ENCODE data around the gene ZNF598.

The ZNF598 gene

DNA sequence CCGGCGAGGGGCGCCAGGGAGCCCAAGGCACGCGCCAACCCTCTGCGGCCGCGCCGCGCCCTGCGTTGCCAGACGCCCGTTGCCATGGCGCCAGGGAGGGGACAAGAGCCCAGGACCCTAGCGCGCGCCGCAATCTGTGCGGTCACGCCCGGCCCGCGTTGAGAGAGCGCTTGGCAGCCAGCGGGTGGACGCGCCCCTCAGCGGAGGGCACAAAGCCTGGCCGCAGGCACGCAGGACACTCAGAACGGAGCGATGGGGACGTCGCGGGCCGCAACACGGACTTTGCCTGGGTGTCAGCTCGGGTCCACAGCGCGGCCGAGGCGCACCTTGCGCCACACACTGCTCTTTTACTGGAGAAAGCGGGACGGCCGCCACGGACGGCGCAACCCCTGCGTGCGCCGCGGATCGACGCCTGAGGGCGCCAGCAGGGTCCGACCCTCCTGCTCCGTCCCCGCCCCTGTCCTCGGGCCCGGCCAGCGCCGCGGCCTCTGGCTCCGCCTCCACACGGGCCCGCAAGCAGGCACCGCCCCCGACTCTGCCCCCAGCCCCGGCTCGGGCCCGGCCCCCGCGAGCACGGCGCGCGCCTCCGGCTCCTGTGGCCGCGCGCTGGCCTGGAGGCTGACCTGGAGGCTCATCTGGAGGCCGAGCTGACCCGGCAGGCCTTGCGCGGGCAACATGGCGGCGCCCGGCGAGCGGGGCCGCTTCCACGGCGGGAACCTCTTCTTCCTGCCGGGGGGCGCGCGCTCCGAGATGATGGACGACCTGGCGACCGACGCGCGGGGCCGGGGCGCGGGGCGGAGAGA, 25.9 kb downstream of the ZNF598 start, which contains the start of gene GFER:
Gene GFER (plus strand): TSS at position 650 of the 803 bp plus-strand sequence. CDS start 26 bp downstream, at position 676.
- peaks cover 25 to 34% (median 28%) of the 10 kb centered on the region in 11 experiments for H3K36me3 ChIP-seq
- H4K20me1 ChIP-seq: peaks cover 0 to 77% (median 57%) of the 10 kb centered on the region in 11 experiments; a peak in 19 of 22 replicates
- peaks cover 53 to 72% (median 66%) of the 10 kb centered on the region in 11 experiments for H3K27me3 ChIP-seq
- peak within 1 kb of the TSS; percentile 96 to 99 (median 98) for H3K4me2 ChIP-seq
- peak within 1 kb of the TSS; percentile 84 to 94 (median 91) for H3K9ac ChIP-seq
- peak within 1 kb of the TSS; percentile 71 to 87 (median 81) for H3K4me3 ChIP-seq
- peaks cover 18 to 43% (median 27%) of the 10 kb centered on the region in 10 experiments for H3K4me1 ChIP-seq
- H3K27ac ChIP-seq: peak within 1 kb of the TSS; percentile 72 to 90 (median 82)
- H3K9me3 ChIP-seq (replicated peaks in 1 of 11): no peaks in the 10 kb centered on the region
- TF ChIP-seq Cebpa-rat (IDR thresholded peaks at IDR 0.05): no peak

DNA sequence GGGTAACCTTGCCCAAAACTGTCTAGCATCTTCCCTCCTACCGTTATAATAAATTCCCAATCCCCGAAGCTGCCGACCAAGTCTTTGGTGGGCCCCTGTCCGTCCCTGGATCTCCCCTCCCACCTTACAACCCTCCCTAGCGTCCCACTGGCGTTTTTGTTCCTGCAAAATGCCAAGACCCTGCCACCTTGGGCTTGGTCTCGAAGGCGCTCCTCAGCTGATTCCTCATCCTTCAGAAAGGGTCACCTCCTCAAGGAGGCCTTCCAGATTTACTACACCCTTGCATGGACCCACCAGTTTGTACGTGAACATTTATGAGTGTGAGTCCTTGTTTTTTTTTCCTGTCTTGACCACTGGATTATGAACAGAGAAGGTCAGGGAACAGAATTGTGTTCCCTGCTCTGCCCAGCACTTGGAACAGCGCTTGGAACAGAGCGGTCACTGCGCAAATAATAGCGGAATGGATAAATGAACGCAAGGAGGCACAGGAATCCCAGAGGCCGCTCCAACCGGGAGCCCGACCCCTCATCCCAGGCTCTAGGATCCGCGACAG, 26.6 kb downstream of the ZNF598 start:
- peaks cover 56 to 72% (median 66%) of the 10 kb centered on the region in 11 experiments for H3K27me3 ChIP-seq
- H3K27ac ChIP-seq: no peak overlapping the region
- peak overlapping the region; percentile 91 to 99 (median 97) for H3K4me2 ChIP-seq
- no peaks in the 10 kb centered on the region for H3K9me3 ChIP-seq (replicated peaks in 1 of 11)
- TF ChIP-seq Cebpa-rat (IDR thresholded peaks at IDR 0.05): no peak
- H3K9ac ChIP-seq: peak overlapping the region; percentile 84 to 94 (median 91); a peak in 21 of 22 replicates
- peaks cover 18 to 43% (median 27%) of the 10 kb centered on the region in 10 experiments for H3K4me1 ChIP-seq
- H4K20me1 ChIP-seq: peaks cover 0 to 81% (median 63%) of the 10 kb centered on the region in 11 experiments; a peak in 19 of 22 replicates
- peak overlapping the region; percentile 71 to 87 (median 81) for H3K4me3 ChIP-seq
- peaks cover 32 to 41% (median 35%) of the 10 kb centered on the region in 11 experiments for H3K36me3 ChIP-seq

DNA sequence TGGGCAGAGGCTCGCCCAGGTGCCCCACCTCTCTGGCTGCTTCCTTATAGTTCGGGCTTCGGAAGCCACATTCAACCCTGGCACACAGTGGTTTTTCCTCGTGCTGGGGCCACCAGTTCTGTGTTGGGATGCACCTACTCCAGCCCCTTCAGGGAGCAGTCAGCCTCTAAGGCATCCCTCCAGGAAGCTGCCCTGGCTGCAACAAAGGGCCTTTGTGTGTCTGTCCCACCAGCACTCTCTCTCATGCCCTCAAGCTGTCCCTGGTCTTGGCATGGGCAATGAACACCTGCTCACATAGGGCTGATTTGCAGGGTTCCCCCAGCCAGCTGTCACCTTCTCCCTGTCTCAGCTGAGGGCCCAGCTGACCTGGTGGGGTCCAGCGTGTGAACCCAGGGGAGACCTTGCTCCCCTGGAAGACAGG, 27.6 kb downstream of the ZNF598 start:
- Histone ChIP-seq H3K4me3 (no peak overlapping the region), H3K9me3 (replicated peaks in 1 of 11) (no peaks in the 10 kb centered on the region), H3K27me3 (peaks cover 60 to 75% (median 68%) of the 10 kb centered on the region in 11 experiments), H3K4me2 (no peak overlapping the region), H3K36me3 (peaks cover 39 to 48% (median 43%) of the 10 kb centered on the region in 11 experiments), H3K9ac (no peak overlapping the region), H3K4me1 (peaks cover 18 to 43% (median 27%) of the 10 kb centered on the region in 10 experiments), H4K20me1 (peaks cover 0 to 85% (median 69%) of the 10 kb centered on the region in 11 experiments; a peak in 19 of 22 replicates), H3K27ac (no peak overlapping the region)
- TF ChIP-seq Cebpa-rat (IDR thresholded peaks at IDR 0.05): no peak

DNA sequence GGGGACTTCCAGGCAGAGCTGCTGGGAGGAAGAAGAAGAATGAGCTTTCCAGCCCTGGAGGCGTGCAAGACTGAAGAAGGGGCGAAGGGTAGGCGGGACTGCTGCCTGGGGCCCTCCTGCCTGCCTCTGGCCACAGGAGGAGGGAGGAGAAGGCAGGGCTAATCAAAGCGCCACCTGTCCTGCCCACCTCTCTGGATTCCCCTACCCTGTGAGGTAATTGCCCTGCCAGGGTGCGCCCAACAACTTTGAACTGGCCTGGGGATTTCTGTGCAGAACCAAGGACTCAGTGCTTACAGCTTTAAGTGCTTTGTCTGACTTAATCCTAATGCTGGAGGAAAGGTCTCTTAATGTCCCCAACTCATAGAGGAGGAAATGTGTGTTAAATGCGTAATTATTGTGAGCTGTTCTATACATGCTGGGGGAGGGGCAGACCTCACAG, 28.2 kb downstream of the ZNF598 start, which contains the start of gene NOXO1:
Gene NOXO1 (minus strand): TSS at position 72 of the 439 bp plus-strand sequence. CDS start 290 bp downstream, outside the sequence.
- H3K27ac ChIP-seq: no peak within 1 kb of the TSS
- H3K9ac ChIP-seq: no peak within 1 kb of the TSS
- peak within 1 kb of the TSS in 1 of 11 experiments; percentile 7; a peak in 1 of 22 replicates for H3K4me2 ChIP-seq
- H3K36me3 ChIP-seq: peaks cover 41 to 48% (median 43%) of the 10 kb centered on the region in 11 experiments
- TF ChIP-seq Cebpa-rat (IDR thresholded peaks at IDR 0.05): no peak
- H4K20me1 ChIP-seq: peaks cover 0 to 88% (median 72%) of the 10 kb centered on the region in 11 experiments; a peak in 19 of 22 replicates
- H3K4me3 ChIP-seq: no peak within 1 kb of the TSS
- H3K4me1 ChIP-seq: peaks cover 18 to 43% (median 27%) of the 10 kb centered on the region in 10 experiments
- no peaks in the 10 kb centered on the region for H3K9me3 ChIP-seq (replicated peaks in 1 of 11)
- peaks cover 60 to 75% (median 68%) of the 10 kb centered on the region in 11 experiments for H3K27me3 ChIP-seq

DNA sequence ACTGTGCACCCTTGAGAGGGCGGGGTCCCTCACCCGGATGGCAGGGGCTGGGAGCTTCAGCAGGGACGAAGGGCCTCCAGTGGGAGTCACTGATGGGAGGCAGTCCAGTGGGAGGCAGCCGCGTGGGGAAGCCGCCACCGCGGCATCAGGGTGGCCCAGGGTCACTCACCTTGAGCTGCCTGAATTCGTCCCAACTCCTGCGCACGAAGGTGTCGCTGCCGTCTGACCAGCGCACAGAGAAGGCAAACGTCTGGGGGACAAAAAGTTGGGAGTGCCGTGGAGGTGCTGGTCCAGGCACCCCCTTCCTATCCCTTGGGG, 28.9 kb downstream of the ZNF598 start:
- H3K4me1 ChIP-seq: peaks cover 12 to 36% (median 23%) of the 10 kb centered on the region in 10 experiments
- H3K4me3 ChIP-seq: no peak overlapping the region
- H3K27ac ChIP-seq: no peak overlapping the region
- no peaks in the 10 kb centered on the region for H3K9me3 ChIP-seq (replicated peaks in 1 of 11)
- no peak for TF ChIP-seq Cebpa-rat (IDR thresholded peaks at IDR 0.05)
- H3K36me3 ChIP-seq: peaks cover 41 to 48% (median 43%) of the 10 kb centered on the region in 11 experiments
- peaks cover 0 to 88% (median 73%) of the 10 kb centered on the region in 11 experiments; a peak in 19 of 22 replicates for H4K20me1 ChIP-seq
- peaks cover 60 to 75% (median 68%) of the 10 kb centered on the region in 11 experiments for H3K27me3 ChIP-seq
- H3K9ac ChIP-seq: no peak overlapping the region
- H3K4me2 ChIP-seq: no peak overlapping the region

DNA sequence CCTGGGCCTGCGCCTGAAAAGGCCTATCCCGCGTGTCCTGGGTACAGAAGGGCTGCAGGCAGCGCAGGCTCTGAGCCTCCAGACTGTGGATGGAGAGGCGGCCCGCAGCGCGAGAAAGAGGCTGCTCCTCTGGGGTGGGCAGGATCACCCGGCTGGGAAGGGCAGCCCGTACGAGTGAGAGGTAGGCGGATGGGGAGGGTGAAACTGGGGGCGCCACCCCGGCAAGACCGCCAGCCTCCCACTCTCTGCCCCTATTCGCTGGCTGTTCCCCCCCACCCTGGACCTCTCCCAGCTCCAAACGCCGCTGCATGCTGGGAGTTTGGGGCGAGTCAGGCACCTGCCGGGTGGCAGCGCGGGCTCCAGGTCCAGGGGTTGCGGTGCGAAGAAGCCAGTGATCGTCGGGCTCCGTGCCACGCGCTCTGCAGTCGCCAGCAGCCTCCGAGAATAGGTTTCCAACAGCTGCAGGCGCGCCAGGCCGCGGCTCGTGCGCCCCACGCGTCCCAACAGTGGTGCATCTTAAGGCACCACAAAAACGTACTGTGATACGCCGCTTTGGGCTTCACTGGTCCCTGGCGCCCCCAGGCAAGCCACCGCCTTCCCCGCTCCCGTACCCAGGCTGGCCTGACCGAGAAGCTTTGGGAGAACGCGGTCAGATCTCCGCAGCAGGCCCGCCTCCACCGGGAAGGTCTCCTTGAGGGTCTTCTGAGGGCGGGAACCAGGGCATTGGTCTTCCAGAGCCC, 29.4 kb downstream of the ZNF598 start:
- Histone ChIP-seq H3K27me3 (peaks cover 60 to 75% (median 68%) of the 10 kb centered on the region in 11 experiments), H3K4me3 (no peak overlapping the region), H3K9me3 (replicated peaks in 1 of 11) (no peaks in the 10 kb centered on the region), H3K4me2 (peak overlapping the region in 3 of 11 experiments; percentile 7 to 22 (median 21); a peak in 3 of 22 replicates), H3K4me1 (peaks cover 6 to 31% (median 17%) of the 10 kb centered on the region in 10 experiments), H4K20me1 (peaks cover 0 to 88% (median 75%) of the 10 kb centered on the region in 11 experiments; a peak in 19 of 22 replicates), H3K9ac (no peak overlapping the region), H3K36me3 (peaks cover 42 to 48% (median 44%) of the 10 kb centered on the region in 11 experiments), H3K27ac (no peak overlapping the region)
- no peak for TF ChIP-seq Cebpa-rat (IDR thresholded peaks at IDR 0.05)

DNA sequence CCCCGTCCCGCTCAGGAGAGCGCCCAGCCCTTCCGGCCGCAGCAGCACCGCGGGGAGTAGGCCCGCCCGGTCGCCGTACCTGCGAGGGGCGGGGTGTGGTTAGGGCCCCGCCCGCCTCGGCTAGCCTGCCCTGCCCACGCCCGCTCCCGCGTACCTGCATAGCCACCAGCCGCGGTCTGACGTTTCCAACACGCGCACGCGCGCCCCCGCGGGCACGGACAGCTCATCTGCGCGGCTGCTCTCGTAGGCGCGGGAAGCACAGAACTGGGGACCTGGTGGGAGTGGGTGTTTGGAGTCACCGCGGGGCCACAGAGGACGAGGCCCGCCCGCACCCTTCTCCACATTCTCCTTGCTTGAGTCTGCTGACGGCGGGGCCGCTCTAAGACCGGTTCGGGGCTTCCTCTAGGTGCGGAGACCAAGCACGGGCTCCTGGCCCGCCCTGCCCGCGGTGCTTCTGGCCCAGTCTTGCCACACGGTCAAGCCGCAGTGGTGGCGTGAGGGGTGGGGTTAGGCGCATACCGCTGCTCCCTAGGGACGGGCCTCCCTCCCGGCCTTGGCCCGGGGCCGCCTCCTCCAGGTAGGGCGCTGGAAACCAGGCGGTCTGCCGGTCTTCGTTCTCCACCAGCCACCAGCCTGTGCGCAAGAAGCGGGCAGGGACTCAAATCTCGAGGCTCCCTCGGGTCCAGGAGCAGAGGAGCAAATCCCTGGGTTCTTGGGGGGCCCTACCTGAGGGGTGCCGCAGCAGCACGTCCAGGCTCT, 30.2 kb downstream of the ZNF598 start:
- Histone ChIP-seq H3K4me2 (peak overlapping the region in 4 of 11 experiments; percentile 5 to 22 (median 14); a peak in 3 of 22 replicates), H3K9ac (no peak overlapping the region), H3K36me3 (peaks cover 50 to 54% (median 52%) of the 10 kb centered on the region in 11 experiments), H3K27ac (no peak overlapping the region), H3K9me3 (replicated peaks in 1 of 11) (no peaks in the 10 kb centered on the region), H3K27me3 (peaks cover 60 to 71% (median 68%) of the 10 kb centered on the region in 11 experiments), H3K4me3 (no peak overlapping the region), H3K4me1 (peaks cover 0 to 23% (median 11%) of the 10 kb centered on the region in 10 experiments; a peak in 13 of 20 replicates), H4K20me1 (peaks cover 0 to 92% (median 78%) of the 10 kb centered on the region in 11 experiments; a peak in 19 of 22 replicates)
- TF ChIP-seq Cebpa-rat (IDR thresholded peaks at IDR 0.05): no peak
